Eye (tissue), 1 donor: Measurements from ENCODE around the gene MAP2K3.
"Not testable (repeated sequence)": the region's sequence is repeated elsewhere in the genome, so short reads cannot be mapped to it uniquely, and the experiment has no call there.

Experiments used
- DNase-seq: peaks from one replicate; pipeline ENCODE4 v3.0.0-alpha.2; 2015

MAP2K3 gene

GRCh38 chr17:21337981-21338625, 53.6 kb downstream of the MAP2K3 start:
- not testable (repeated sequence) for DNase-seq

DNA sequence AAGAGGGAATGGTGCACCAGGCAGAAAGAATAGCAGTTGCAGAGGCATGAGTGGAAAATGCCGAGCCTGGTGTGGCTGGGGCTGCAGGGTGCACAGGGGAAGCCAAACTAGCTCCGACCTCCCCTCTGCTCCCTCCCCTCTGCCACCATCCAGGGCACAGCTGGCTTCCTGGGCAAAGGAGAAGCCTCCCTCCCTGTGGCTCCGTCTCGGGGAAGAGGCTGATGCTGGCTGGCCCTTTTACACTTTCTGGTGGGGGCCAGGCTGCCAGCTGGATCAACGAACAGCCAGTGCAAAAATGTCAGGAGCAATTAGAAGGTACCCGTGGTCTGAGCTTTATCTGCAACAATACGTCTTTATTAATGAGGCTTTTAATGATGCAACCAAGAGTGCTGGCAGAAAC, 54.5 kb downstream of the MAP2K3 start:
- DNase-seq, result peak; percentile 80

DNA sequence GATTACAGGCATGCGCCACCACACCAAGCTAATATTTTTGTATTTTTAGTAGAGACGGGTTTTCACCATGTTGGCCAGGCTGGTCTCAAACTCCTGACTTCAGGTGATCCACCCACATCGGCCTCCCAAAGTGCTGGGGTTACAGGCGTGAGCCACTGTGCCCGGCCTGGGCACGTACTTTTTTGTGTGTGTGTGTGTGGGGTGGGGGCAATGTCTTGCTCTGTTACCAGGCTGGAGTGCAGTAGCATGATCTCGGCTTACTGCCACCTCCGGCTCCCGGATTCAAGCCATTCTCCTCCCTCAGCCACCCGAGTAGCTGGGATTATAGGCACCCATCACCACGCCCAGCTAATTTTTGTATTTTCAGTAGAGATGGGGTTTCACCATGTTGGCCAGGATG, 55.1 kb downstream of the MAP2K3 start:
- not testable (repeated sequence) for DNase-seq

DNA sequence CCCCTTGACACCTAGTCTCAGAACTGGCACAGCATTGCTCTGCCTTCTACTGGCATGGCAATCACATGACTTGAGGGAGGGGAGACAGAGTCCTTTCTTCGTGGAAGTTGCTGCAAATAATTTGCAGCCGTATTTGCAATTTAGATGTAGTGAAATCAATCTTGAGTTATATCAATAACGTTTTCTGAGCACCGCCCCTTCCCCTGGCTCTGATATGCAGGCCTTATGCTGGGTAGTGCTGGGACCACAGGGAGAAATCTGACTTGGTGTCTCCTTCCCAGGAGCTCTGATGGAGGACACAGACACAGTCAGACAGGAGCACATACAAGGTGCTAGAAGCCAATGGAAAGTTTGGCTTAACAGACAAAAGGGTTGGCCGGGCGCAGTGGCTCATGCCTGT, 55.9 kb downstream of the MAP2K3 start:
- DNase-seq, result not testable (repeated sequence)

DNA sequence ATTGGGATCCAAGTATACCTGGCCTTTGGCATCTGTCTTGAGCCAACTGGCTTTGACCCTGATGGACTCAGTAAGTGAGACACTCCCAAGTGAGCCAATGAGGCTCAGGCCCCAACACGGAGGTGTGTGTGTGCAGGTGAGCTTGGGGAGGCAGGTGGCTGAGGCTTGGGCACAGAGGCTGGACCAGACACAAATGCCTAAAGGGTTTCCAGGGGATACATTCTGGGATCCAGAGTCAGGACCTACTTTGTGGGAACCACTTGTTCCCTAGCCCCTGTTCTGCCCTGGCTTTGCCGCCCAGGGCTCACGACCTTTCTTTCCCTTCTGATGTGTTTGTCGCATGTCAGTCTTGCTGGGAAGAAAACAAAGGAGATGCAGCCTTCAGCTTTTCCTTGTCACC, 56.8 kb downstream of the MAP2K3 start:
- DNase-seq, result not testable (repeated sequence)

DNA sequence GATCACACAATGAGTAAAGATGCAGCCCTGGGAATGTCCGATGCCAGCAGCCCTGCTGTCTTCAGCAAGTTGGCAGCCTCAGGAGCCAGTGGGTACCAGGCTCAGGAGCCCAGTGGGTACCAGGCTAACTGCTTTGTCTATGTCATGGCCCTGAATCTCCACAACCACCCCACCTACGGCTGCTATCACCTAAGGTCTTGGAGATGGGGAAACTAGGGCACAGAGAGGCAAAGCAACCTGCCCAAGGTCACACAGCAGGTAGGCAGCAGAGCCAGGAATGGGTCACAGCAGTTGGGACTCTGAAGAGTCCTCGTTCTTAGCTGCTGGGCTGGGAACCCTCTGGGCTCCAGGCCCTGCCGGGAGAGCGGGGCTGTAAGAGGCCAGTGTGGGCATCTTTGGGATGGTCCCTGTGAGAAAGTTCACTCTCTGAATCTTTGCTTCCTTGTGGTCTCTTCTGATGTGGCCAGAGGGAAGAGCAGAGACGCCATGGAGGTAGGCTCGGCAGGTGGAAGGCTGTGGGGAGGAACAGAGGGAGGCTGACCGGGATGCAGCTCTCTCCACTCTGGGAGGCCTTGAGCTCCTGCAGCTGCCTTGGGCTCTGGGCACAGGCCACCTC, 57.5 kb downstream of the MAP2K3 start:
- DNase-seq, result not testable (repeated sequence)

DNA sequence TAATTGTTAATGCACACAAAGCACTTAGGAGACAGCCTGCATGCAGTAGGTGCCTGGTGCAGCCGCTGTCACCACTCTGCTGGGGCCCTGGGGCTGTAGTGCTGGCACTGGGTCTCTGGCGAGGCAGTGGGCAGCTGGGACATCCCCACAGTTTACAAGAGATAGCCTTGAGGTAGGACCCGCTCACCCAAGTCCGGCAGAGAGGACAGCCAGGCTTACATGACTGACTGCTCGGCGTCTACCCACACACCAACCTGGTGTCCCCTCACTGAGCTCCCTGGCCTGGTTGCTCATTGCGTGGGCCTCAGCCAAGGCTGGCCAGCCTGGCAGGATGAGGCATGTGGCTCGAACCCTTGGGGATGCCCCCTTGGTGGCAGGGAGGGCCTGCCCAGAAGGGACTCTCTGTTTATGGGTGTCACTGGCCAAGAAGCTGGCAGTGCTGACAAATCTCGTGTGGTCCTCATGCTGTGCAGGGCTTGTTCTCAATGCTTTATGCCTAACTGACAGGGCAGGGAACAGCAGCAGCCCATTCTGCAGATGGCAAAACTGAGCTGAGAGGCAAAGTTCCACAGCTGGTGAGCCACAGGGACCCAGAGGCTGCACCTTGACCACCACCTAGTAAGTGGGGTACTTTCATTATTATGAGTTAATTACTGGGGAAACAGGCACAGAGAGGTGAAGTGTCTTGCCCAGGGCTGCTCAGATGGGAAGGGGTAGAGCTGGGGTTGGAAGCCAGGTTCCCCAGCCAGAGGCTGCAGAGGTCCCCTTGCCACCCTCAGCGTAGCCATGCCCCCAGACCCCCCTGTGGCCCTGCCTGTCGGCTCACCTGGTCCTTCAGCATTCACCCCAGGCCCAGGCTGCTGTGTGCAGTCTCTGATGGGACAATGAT, 58.8 kb downstream of the MAP2K3 start:
- not testable (repeated sequence) for DNase-seq

- not testable (repeated sequence) for DNase-seq
These were observed 60.3 kb downstream of the MAP2K3 start for GRCh38 chr17:21344801-21345200.

GRCh38 chr17:21345236-21345635, 60.7 kb downstream of the MAP2K3 start:
- DNase-seq, result no peak

DNA sequence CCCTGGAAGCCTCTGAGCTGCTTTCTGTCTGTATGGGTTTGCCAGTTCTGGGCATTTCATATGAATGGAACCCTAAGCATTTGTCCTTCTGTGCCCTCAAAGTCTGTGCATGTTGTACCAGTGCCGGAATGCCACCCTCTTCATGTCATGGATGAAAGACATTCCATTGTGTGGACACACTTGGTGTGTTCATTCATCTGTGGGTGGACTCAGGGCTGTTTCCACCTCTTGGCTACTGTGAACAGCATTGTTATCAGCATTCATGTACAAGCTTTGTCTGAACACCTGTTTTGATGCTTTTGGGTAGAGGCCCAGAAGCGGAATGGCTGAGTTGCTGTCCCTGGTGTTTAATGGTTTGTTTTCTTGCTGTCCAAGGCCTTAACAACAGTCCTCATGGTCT, 61.6 kb downstream of the MAP2K3 start:
- not testable (repeated sequence) for DNase-seq

DNA sequence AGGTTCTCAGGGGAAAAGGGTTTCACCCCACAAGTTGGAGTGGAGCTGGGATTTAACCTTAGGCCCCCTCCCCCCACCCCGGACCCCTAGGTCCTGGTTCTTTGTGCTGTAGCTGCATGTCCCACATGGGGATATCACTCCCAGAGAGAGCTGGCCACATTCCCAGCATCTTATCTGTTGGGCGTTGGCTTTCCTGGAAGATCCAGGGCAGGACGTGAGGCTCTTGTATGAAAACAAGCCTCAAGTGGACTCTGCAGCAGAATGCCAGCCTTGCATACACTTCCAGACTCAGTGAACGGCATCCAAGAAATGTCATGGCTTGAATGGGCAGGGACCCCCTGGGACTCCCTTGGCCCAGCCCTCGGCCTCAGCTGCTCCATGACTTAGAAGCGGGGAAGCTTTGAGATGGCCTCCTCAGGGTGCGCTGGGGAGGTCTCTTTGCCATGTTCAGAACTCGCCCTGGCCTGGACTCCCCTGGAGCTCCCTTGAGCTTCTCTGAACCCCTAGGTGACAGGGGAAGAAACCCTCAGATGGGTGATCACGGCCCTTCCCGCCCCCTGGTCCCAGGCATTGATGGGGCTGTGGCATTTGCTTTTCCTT, 62.2 kb downstream of the MAP2K3 start:
- DNase-seq, result not testable (repeated sequence)

- DNase-seq, result not testable (repeated sequence)
These were observed 63.1 kb downstream of the MAP2K3 start for GRCh38 chr17:21347660-21348059.

GRCh38 chr17:21348081-21348925, 63.8 kb downstream of the MAP2K3 start:
- DNase-seq, result not testable (repeated sequence)

- not testable (repeated sequence) for DNase-seq
These were observed 64.4 kb downstream of the MAP2K3 start for GRCh38 chr17:21348926-21349261.

DNA sequence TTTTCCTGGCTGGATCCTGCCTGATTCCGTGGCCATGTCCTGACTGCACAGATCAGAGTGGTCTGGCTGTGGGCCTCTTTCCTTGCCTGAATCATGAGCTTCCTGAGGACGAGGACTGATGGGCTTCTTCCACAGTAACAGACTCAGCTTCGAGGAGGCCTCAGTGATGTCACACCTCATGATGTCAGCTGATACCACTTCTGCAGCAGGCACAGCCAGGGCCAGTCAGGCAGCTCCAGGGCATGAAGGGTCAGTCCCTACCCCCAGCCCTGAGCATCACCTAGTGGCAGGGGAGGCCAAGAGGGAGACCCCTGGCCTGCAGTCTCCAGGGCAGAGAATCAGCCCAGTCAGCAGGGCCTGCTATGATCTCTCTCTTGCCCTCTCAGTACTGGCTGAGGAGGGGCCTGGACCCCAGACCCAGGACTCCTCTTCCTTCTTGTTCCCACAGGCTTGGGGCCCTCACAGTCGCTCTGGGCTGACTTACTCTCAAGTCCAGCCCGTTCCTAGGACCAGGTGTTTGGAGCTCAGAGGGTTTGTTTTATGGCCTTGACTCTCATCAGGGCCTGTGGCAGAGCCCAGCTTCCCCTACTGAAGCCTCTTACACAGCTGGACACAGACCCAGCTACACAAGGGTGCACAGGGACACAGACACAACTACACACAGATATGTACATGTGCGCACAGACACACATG, 65.0 kb downstream of the MAP2K3 start:
- not testable (repeated sequence) for DNase-seq

DNA sequence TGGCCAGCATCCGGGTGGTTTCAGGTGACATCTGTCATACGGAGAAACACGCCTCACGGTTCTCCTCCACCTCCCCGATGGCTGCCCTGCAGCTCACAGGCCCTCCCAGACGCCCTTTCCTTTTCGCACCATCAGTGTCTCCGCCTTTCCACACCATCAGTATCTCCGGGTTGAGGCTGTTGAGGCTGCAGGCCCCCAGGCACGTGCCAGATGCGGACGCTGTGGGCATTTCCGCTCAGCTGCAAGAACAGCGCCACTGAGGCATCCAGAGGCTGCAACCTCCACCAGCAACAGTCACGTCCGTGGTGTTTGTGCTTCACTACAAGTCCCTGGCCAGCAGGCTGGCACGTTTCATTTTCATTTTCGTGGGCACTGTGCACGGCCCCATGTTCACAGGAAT, 66.0 kb downstream of the MAP2K3 start:
- DNase-seq, result not testable (repeated sequence)

DNA sequence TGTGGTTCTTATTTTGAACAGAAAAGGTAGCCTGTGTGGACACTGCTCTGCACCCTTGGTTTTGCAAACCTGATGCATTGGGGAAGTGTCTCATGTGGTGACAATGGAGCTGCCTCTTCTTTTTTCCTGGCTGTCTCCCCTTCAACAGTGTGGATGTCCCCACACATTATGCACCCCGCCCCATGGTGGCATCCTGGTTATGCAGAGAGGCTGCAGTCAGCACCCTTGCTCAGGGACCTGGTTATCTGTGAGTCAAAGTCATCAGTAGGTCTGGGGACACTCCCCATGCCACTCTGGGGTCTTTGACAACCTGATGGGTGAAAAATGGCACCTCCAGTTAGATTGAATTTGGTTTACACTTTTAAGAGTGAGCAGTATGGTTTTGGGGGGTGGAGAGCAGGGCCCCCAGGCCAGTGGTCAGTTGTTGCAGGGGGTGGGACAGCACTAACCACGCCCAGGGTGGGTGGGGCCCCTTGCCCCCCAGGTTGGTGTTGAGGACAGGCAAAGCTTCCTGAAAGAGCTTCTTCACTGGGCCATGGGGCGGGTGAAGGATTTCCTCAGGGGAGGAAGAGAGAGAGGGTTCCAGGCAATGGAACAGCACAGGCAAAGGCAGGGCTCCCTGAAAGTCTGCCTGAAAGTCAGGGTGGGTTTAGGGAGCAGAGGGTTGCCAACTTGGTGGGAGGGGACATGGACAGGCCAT, 67.0 kb downstream of the MAP2K3 start:
- DNase-seq, result no peak

GRCh38 chr17:21352221-21352980, 67.9 kb downstream of the MAP2K3 start:
- DNase-seq, result no peak

- no peak for DNase-seq
These were observed 68.4 kb downstream of the MAP2K3 start for GRCh38 chr17:21352981-21353265.

GRCh38 chr17:21353326-21354010, 69.0 kb downstream of the MAP2K3 start:
- DNase-seq, result no peak
